ENCODE measurements around the gene CHPT1. TPM values are rescaled to one million over a fixed set of nuclear protein-coding genes. Genes with fewer than 3 reads are reported as not detected.
"Not testable (repeated sequence)": the region's sequence is repeated elsewhere in the genome, so short reads cannot be mapped to it uniquely, and the experiment has no call there.

The CHPT1 gene
- 25.3 and 32.3 TPM in 2 replicates for total RNA-seq (2012; rRNA removed)

- Histone ChIP-seq H3K27me3 (ENCODE audit: control insufficient read depth, insufficient read depth, low read length) (no peaks in the 10 kb centered on the region), H3K4me3 (ENCODE audit: low read length) (peak within 1 kb of the TSS; percentile 98), H3K9me3 (replicated peaks; ENCODE audit: low read length) (no peaks in the 10 kb centered on the region), H3K4me2 (ENCODE audit: low read length) (peak within 1 kb of the TSS; percentile 97), H3K4me1 (ENCODE audit: control insufficient read depth, insufficient read depth, low read length) (peaks cover 30% of the 10 kb centered on the region), H3K36me3 (ENCODE audit: insufficient read depth, low read length) (no peaks in the 10 kb centered on the region), H3K9ac (ENCODE audit: low read depth, low read length) (peak within 1 kb of the TSS; percentile 90)
These were observed at the start of gene CHPT1 for GRCh38 chr12:101697197-101697929. Gene CHPT1 (plus strand): TSS chr12:101697640. CDS start chr12:101697862, 222 bp downstream.

GRCh38 chr12:101647711-101648110 lies 49.7 kb upstream of the CHPT1 start:
- no peak overlapping the region for H3K9ac ChIP-seq (ENCODE audit: low read depth, low read length)
- no peaks in the 10 kb centered on the region for H3K36me3 ChIP-seq (ENCODE audit: insufficient read depth, low read length)
- H3K4me3 ChIP-seq (ENCODE audit: low read length), result no peak overlapping the region
- no peaks in the 10 kb centered on the region for H3K9me3 ChIP-seq (replicated peaks; ENCODE audit: low read length)
- H3K4me2 ChIP-seq (ENCODE audit: low read length), result no peak overlapping the region
- no peaks in the 10 kb centered on the region for H3K4me1 ChIP-seq (ENCODE audit: control insufficient read depth, insufficient read depth, low read length)
- H3K27me3 ChIP-seq (ENCODE audit: control insufficient read depth, insufficient read depth, low read length), result no peaks in the 10 kb centered on the region

DNA sequence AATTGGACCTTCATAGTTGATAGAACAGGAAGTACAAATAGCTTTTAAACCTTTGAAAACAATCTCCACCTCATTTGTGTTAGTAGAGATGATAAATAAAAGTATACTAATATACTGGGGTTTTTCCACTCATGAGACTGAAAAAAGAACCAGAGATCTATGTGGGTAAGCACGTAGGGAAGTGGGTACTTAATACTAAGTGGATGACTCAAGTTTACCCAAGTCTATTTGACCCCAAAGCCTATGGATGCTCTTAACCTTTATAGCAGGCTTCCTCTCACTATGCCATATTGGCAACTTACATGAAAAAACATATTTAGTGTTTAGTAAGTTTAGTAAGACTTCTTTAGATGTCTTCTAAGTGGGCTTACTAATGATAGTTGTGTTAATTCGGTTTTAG lies 49.2 kb upstream of the CHPT1 start:
- Histone ChIP-seq H3K9ac (ENCODE audit: low read depth, low read length) (no peak overlapping the region), H3K4me1 (ENCODE audit: control insufficient read depth, insufficient read depth, low read length) (no peaks in the 10 kb centered on the region), H3K4me2 (ENCODE audit: low read length) (no peak overlapping the region), H3K27me3 (ENCODE audit: control insufficient read depth, insufficient read depth, low read length) (no peaks in the 10 kb centered on the region), H3K4me3 (ENCODE audit: low read length) (no peak overlapping the region), H3K36me3 (ENCODE audit: insufficient read depth, low read length) (no peaks in the 10 kb centered on the region), H3K9me3 (replicated peaks; ENCODE audit: low read length) (no peaks in the 10 kb centered on the region)

DNA sequence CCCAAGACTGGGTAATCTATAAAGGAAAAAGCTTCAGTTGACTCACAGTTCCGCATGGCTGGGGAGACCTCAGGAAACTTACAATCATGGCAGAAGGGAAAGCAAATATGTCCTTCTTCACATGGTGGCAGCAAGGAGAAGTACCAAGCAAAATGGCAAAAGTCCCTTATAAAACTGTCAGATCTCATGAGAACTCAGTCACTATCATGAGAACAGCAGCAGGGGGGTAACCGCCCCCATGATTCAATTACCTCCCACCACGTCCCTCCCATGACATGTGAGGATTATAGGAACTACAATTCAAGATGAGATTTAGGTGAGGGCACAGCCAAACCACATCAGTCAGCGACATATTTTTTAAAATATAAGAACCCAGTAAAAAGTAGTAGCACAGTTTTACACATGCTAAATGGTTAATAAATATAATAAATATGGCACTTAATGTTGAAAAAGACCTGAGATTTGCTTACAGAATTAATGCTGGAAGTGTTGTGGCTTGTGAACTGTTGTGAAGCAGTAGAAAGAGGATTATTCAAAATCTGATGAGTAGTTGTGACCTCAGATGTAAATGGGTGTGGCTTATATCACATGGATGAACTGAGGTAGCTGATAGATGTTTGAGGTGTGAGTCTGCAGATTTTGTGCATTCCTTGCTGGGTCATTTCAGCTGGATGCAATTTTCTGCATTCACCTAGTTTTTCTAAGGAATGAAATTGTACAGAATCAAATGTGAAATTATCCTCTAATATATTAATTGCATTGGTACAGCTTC lies 46.9 kb upstream of the CHPT1 start:
- Histone ChIP-seq H3K4me1 (ENCODE audit: control insufficient read depth, insufficient read depth, low read length) (no peaks in the 10 kb centered on the region), H3K9ac (ENCODE audit: low read depth, low read length) (no peak overlapping the region), H3K36me3 (ENCODE audit: insufficient read depth, low read length) (no peaks in the 10 kb centered on the region), H3K4me2 (ENCODE audit: low read length) (no peak overlapping the region), H3K27me3 (ENCODE audit: control insufficient read depth, insufficient read depth, low read length) (no peaks in the 10 kb centered on the region), H3K4me3 (ENCODE audit: low read length) (no peak overlapping the region), H3K9me3 (replicated peaks; ENCODE audit: low read length) (no peaks in the 10 kb centered on the region)

- H3K4me2 ChIP-seq (ENCODE audit: low read length), result no peak overlapping the region
- H3K9me3 ChIP-seq (replicated peaks; ENCODE audit: low read length), result no peaks in the 10 kb centered on the region
- H3K27me3 ChIP-seq (ENCODE audit: control insufficient read depth, insufficient read depth, low read length), result no peaks in the 10 kb centered on the region
- no peaks in the 10 kb centered on the region for H3K36me3 ChIP-seq (ENCODE audit: insufficient read depth, low read length)
- no peak overlapping the region for H3K4me3 ChIP-seq (ENCODE audit: low read length)
- no peaks in the 10 kb centered on the region for H3K4me1 ChIP-seq (ENCODE audit: control insufficient read depth, insufficient read depth, low read length)
- no peak overlapping the region for H3K9ac ChIP-seq (ENCODE audit: low read depth, low read length)
These were observed 44.4 kb upstream of the CHPT1 start for GRCh38 chr12:101653030-101653429.

DNA sequence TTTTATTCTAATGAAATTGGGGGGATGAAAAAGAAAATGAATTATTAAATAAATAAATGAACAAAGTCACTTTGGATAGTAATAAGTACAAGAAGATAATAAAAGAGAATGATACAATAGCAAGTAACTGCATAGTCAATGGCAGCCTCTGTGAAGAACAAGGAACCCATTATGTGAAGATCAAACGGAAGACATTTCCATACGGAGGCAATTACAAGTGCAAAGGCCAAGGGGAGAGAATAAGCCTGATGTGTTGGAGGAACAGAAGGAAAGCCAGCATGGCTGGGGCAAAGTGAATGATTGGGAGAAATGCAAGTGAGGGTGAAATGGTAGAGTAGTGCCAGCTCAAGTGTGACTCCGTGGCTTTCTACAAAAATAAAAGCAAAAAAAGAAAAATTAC lies 43.9 kb upstream of the CHPT1 start:
- no peaks in the 10 kb centered on the region for H3K36me3 ChIP-seq (ENCODE audit: insufficient read depth, low read length)
- H3K27me3 ChIP-seq (ENCODE audit: control insufficient read depth, insufficient read depth, low read length), result no peaks in the 10 kb centered on the region
- no peak overlapping the region for H3K4me3 ChIP-seq (ENCODE audit: low read length)
- H3K9ac ChIP-seq (ENCODE audit: low read depth, low read length), result no peak overlapping the region
- H3K9me3 ChIP-seq (replicated peaks; ENCODE audit: low read length), result no peaks in the 10 kb centered on the region
- no peak overlapping the region for H3K4me2 ChIP-seq (ENCODE audit: low read length)
- no peaks in the 10 kb centered on the region for H3K4me1 ChIP-seq (ENCODE audit: control insufficient read depth, insufficient read depth, low read length)

DNA sequence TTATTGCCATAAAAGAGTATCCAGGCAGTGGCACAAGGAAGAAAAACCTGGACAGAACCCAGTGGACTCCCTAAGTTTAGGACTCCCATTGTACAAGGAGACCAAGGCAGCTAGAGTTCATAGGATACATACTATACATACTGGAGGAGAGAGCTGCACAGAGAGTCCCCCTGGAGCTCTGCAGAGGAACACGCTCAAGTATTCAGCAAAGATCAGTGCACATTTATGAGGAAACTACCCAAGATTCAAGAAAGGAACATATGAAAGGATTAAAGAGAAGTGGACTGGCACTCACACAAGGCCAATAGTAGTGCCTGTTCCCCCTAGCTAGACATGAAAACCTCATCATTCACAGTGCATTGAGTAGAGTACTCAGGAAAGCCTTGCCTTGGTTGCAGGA lies 43.0 kb upstream of the CHPT1 start:
- Histone ChIP-seq H3K27me3 (ENCODE audit: control insufficient read depth, insufficient read depth, low read length) (no peaks in the 10 kb centered on the region), H3K4me3 (ENCODE audit: low read length) (no peak overlapping the region), H3K36me3 (ENCODE audit: insufficient read depth, low read length) (no peaks in the 10 kb centered on the region), H3K9me3 (replicated peaks; ENCODE audit: low read length) (no peaks in the 10 kb centered on the region), H3K4me2 (ENCODE audit: low read length) (no peak overlapping the region), H3K4me1 (ENCODE audit: control insufficient read depth, insufficient read depth, low read length) (no peaks in the 10 kb centered on the region), H3K9ac (ENCODE audit: low read depth, low read length) (no peak overlapping the region)

DNA sequence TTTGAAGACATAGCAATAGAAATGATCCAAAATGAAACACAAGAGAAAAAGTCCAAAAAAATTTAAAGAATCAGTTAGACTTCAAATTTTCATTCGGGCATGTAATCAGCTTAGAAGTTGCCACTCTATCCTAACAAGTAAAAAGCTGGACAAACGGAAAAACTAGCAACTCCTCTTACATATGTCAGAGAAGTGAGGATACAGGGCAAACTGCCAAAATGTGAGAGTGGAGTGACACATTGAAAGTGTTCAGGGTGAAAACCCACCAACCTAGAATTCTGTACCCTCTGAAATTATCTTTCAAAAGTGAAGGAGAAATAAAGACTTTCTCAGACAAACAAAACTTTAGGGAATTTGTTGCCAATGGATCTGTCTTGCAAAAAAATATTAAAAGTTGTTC lies 42.0 kb upstream of the CHPT1 start:
- H3K27me3 ChIP-seq (ENCODE audit: control insufficient read depth, insufficient read depth, low read length), result no peaks in the 10 kb centered on the region
- no peak overlapping the region for H3K9ac ChIP-seq (ENCODE audit: low read depth, low read length)
- no peaks in the 10 kb centered on the region for H3K4me1 ChIP-seq (ENCODE audit: control insufficient read depth, insufficient read depth, low read length)
- H3K36me3 ChIP-seq (ENCODE audit: insufficient read depth, low read length), result no peaks in the 10 kb centered on the region
- no peaks in the 10 kb centered on the region for H3K9me3 ChIP-seq (replicated peaks; ENCODE audit: low read length)
- H3K4me2 ChIP-seq (ENCODE audit: low read length), result no peak overlapping the region
- no peak overlapping the region for H3K4me3 ChIP-seq (ENCODE audit: low read length)

DNA sequence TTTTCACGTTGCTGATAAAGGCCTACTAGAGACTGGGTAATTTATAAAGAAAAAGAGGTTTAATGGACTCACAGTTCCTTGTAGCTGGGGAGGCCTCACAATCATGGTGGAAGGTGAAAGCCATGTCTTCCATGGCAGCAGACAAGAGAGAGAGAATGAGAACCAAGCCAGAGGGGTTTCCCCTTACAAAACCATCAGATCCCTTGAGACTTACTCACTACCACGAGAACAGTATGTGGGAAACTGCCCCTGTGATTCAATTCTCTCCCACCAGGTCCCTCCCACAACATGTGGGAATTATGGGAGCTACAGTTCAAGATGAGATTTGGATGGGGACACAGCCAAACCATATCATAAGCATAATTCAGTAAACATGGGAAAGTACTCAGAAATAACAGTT lies 36.8 kb upstream of the CHPT1 start:
- H3K4me3 ChIP-seq (ENCODE audit: low read length); H3K9me3 ChIP-seq (replicated peaks; ENCODE audit: low read length); H3K4me2 ChIP-seq (ENCODE audit: low read length); H3K36me3 ChIP-seq (ENCODE audit: insufficient read depth, low read length); H3K9ac ChIP-seq (ENCODE audit: low read depth, low read length); H3K27me3 ChIP-seq (ENCODE audit: control insufficient read depth, insufficient read depth, low read length); H3K4me1 ChIP-seq (ENCODE audit: control insufficient read depth, insufficient read depth, low read length): not testable (repeated sequence)

DNA sequence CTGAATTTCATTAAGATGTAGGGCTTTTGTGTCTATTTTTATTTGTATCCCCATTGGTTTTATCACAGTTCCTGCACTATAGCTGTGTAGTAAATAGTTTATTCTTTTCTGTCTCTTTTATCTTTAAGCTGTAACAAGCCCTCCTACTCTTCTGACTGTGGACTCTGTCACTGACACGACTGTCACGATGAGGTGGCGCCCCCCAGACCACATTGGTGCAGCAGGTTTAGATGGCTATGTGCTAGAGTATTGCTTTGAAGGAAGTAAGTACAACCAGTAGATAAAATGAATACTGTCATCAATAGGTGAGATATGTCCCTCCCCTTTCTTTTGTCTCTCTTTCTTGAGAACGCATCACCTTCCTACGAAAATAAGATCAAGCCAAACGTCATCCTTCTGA lies 34.1 kb upstream of the CHPT1 start:
- H3K9me3 ChIP-seq (replicated peaks; ENCODE audit: low read length), result no peaks in the 10 kb centered on the region
- H3K9ac ChIP-seq (ENCODE audit: low read depth, low read length), result no peak overlapping the region
- peaks cover 3% of the 10 kb centered on the region for H3K27me3 ChIP-seq (ENCODE audit: control insufficient read depth, insufficient read depth, low read length)
- H3K4me2 ChIP-seq (ENCODE audit: low read length), result no peak overlapping the region
- no peak overlapping the region for H3K4me3 ChIP-seq (ENCODE audit: low read length)
- H3K36me3 ChIP-seq (ENCODE audit: insufficient read depth, low read length), result no peaks in the 10 kb centered on the region
- no peaks in the 10 kb centered on the region for H3K4me1 ChIP-seq (ENCODE audit: control insufficient read depth, insufficient read depth, low read length)

- Histone ChIP-seq H3K4me2 (ENCODE audit: low read length) (no peak overlapping the region), H3K4me3 (ENCODE audit: low read length) (no peak overlapping the region), H3K27me3 (ENCODE audit: control insufficient read depth, insufficient read depth, low read length) (peaks cover 3% of the 10 kb centered on the region), H3K9me3 (replicated peaks; ENCODE audit: low read length) (no peaks in the 10 kb centered on the region), H3K9ac (ENCODE audit: low read depth, low read length) (no peak overlapping the region), H3K36me3 (ENCODE audit: insufficient read depth, low read length) (no peaks in the 10 kb centered on the region), H3K4me1 (ENCODE audit: control insufficient read depth, insufficient read depth, low read length) (no peaks in the 10 kb centered on the region)
These were observed 32.4 kb upstream of the CHPT1 start for GRCh38 chr12:101664992-101665391.
